GM15510 (cell line): Measurements from ENCODE around the gene HMGXB4.

ENCODE experiments used
- POLR2A ChIP-seq: IDR thresholded peaks from 3 replicates; pipeline ENCODE4 v1.6.1; 2011; ENCODE audit warnings: borderline replicate concordance; ENCODE audit not compliant: insufficient read length; ENCODE audit errors: extremely low read depth

Gene HMGXB4

DNA sequence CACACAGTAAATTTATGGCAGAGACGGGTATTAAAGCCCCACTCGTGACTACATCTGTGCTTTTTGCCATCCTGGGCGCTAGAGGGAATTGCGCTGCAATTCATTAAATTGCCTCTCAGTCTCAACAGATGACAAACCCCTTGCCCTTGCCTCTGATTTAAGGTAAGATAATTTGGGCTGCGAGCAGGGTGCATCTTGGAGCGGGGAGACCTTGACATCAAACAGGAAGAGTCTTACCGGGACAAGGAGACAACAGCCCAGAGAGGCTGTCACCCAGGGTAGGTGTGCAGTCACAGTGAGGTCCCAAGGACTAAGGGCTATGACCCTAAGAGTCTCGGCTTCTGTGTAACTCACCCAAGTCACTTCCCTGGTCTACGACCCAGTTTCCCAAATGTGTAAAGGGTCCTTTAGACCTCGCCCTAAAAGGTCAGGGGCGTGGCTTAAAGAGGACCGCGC is 42.0 kb downstream of the HMGXB4 start:
- TF ChIP-seq POLR2A, result no peak

GRCh38 chr22:35299673-35300499 is 42.6 kb downstream of the HMGXB4 start, which contains the start of gene TOM1:
TOM1 (plus strand) TSS chr22:35299894; CDS start chr22:35299929, 35 bp downstream.
- peak; percentile 36 for TF ChIP-seq POLR2A

DNA sequence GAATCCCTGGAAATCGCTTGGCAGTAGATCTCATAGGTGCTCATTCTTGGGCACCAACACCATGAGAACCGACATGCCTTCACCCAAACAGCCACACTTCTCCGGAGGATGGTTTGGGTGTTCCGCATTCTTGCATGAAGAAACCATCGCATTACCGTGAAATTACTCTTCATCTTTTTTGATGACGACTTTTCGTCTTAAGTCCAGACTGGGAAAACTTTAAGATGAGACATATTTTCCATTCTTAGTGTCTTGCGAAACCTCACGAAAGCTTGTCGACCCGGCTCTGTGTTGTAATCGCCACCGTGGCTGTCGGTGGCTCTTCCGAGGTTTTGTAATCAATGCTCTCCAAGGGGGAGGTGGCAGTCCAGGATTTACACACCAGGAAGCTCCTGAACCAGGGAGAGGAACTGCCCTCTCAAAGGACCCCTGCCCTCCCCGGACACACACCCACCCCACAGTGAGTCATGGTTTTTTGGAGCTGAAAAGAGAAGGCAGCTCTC is 44.1 kb downstream of the HMGXB4 start:
- TF ChIP-seq POLR2A, result no peak

DNA sequence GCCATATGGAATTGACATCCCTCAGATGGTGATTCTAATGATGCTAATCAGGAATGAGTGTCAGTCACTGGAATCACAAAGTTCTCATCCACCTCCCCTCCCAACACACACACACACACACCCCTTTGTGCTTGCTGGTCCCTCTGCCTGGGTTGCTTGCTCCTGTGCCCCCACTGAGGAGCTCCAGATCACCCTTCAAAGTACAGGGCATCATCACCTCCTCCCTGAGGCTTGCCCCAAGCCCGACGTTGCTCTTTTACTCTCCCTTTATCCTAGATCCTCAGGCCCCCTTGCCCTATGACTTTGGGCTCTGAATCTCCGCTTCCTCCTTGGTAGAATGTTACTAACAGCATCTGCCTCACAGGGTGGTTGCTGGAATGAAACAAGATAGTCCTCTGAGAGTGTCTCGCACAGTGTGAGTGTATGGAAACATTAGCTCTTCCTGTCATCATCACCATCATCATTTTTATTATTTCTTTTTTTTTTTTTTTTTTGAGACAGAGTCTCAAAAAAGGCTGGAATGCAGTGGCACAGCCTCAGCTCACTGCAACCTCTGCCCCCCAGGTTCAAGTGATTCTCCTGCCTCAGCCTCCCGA is 45.8 kb downstream of the HMGXB4 start:
- no peak for TF ChIP-seq POLR2A

- no peak for TF ChIP-seq POLR2A
Observed at GRCh38 chr22:35305525-35306070, 48.3 kb downstream of the HMGXB4 start.

DNA sequence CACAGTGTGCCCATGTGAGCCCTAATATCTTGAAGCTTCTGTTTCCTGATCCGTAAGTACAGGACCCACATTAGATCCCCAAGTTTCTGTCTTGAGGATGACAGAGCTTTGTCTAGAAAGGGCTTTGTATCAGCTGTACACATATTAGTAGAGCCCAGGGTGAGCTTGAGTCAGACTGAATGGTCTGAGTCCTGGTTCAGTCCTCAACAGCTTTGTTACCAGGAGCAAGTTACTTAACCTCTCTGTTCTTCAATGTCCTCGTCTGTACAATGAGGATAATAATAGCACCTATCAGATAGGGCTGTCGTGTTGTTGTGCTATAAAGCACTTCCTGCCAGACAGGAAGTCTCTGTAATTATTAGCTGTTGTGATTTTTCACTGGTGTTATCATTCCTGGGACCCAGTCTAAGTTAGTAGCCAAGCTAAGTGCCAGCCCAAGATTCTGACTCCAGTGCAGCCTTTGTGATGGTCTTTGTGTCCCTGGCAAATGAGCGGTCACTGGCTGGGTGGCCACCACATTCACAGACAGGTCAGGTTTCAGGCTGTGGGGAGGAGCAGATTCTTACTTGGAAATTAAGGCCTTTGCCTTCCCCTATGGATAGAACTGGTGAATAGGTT is 49.2 kb downstream of the HMGXB4 start:
- no peak for TF ChIP-seq POLR2A

DNA sequence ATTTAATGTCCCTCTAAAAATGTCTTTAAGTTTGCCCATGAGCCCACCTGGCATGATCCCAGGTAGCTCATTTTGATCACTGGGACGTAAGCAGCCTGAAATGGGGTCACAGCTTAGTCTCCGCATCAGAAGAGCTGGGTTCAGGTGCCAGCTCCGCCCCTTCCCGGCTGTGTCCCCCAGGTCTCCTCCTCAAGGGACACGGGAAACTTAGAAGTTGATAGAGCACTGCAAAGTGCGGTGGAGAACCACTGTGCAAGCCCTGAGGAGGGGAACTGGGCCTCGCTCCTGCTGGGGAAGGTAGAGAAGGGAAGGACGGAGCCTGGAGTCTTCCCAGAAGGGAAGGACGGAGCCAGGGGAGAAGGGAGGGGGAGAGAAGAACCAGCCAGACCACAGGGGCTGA is 50.1 kb downstream of the HMGXB4 start:
- TF ChIP-seq POLR2A, result no peak

DNA sequence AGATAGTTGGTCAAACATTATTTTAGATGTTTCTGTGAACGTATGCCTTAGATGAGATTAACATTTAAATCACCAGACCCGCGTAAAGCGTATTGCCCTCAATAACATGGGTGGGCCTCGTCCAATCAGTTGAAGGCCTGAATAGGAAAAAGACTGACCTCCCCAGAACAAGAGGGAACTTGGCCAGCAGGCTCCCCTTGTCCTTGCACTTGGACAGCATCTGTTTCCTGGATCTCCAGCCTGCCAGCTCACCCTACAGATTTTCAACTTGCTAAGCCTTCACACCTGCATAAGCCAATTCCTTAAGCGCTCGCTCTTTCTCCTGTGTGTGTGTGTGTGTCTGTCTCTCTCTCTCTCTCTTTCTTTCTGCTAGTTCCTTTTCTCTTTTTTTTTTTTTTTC is 50.6 kb downstream of the HMGXB4 start:
- no peak for TF ChIP-seq POLR2A

DNA sequence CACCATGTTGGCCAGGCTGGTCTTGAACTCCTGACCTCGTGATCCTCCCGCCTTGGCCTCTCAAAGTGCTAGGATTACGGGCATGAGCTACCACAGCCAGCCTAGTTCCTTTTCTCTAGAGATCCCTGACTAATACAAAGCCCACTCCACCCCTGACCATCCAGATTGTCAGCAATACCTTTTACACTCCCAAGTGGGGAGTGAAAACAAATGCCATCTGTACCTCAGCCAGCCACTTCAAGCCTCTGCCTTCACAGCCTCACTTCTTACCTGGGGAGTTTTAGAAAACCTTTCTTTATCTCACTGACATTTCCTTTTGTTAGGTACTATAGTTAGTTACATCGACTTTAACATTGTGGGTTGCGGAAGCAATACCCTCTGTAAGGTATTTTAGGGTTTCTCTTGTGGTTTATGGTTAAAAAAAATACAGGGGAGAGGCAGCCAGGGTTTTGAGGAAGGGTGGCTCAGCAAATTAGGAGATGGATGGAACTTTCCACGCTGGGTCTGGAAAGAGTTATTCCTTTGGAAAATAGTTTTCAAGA is 51.3 kb downstream of the HMGXB4 start:
- TF ChIP-seq POLR2A, result no peak

DNA sequence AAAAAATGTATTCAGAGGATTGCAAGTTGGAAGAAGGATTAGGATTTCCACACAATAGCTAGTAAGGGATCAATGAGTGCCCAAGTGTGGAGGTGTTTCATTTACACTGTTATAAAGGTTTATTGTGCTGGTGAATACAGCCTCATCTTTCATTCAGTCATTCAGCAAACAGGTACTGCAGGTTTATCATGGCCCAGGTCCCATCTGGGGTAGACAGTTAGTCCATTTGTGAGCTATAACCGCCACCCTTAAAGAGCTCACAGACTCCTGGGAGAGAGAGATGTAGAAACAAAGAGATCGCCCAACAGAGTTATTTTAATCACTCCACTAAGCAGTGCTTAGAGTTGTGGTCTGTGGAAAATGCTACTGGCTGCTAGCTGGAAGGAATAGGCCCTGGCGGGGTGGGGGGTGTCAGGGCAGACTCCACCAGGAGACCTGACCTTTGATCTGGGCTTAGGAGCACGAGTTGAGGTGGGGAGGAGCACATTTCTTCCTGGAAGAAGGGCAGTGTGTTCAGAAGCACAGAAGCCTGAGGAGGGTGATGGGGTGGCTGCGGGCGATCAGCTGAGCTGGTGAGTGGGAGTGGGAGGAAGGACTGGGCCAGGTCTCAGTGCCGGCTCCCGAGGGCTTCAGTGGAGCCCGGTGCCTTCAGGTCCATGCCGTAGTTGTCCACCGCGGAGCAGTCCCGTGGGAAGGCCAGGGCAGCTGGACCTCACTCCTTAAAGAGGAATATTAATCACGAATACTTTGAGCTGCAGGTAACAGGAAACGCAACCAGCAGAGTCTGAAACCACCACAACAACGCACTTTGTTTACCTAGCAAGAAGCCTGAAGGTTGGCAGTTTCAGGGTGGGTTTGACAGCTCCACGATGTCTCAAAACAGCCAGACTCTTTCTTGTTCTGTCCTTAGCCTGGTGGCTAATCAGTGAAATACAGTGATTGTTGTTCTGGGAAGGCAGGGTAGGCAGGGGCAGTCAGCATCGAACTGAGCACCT is 53.6 kb downstream of the HMGXB4 start:
- no peak for TF ChIP-seq POLR2A

GRCh38 chr22:35311551-35311999 is 54.3 kb downstream of the HMGXB4 start:
- TF ChIP-seq POLR2A, result no peak

- TF ChIP-seq POLR2A, result no peak
Observed at GRCh38 chr22:35312198-35313059, 55.1 kb downstream of the HMGXB4 start.
